GM19099 (cell line): ENCODE measurements around the gene CACNA1D.
A peak's percentile ranks its signal among the peaks of the same experiment; 100 is the strongest.

ENCODE experiments used
- POLR2A ChIP-seq: IDR thresholded peaks from 3 replicates; pipeline ENCODE4 v1.6.1; 2011; ENCODE audit warnings: low read depth; ENCODE audit not compliant: insufficient read length; ENCODE audit errors: extremely low read depth

The CACNA1D gene

GRCh38 chr3:53728606-53729005, 234.2 kb downstream of the CACNA1D start:
- no peak for TF ChIP-seq POLR2A

GRCh38 chr3:53729159-53729558, 234.7 kb downstream of the CACNA1D start:
- TF ChIP-seq POLR2A = no peak

- TF ChIP-seq POLR2A = no peak
Measured at GRCh38 chr3:53729618-53730017, 235.2 kb downstream of the CACNA1D start.

DNA sequence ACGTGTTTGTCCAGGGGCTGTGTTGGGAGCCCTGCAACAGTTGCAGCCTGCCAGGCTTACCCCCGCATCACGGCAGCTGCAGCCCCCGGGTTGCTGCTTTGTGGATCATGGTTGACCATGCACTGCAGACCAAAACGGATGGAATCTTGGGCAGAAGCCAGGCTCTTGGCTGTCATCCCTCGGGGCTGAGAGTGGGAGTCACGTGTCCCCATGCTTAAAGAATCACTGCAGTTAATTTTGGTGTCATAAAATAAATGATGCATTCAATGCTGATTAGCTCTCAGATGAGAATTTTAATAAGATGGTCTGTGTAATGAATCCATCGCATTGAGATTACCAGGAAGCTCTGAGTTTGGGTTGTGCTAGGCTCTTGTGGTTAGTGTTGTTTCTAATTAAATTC, 236.2 kb downstream of the CACNA1D start:
- no peak for TF ChIP-seq POLR2A

GRCh38 chr3:53731934-53732624, 237.7 kb downstream of the CACNA1D start:
- TF ChIP-seq POLR2A = no peak

DNA sequence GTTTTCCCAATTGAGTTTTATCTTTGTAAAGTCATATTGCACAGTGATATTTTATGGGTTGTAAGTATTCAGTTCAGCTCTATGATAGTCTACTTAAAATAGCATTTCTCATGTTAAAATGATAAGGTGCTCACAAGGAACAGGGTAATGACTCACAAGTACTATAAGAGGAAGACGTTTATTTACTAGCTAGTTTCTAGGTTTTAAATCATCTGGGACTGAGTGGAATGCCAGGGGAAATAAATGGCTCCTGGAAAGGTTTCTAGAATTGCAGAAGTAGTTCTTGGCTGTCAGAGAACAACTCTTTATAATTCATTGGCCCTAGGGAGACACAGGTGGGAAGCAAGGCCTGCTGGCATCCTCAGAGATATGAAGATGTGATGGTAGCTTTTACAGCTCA, 239.0 kb downstream of the CACNA1D start:
- no peak for TF ChIP-seq POLR2A

GRCh38 chr3:53739966-53740365, 245.6 kb downstream of the CACNA1D start:
- TF ChIP-seq POLR2A = no peak

- TF ChIP-seq POLR2A = no peak
Measured at GRCh38 chr3:53740956-53741355, 246.5 kb downstream of the CACNA1D start.

- TF ChIP-seq POLR2A = no peak
Measured at GRCh38 chr3:53744351-53744750, 249.9 kb downstream of the CACNA1D start.

DNA sequence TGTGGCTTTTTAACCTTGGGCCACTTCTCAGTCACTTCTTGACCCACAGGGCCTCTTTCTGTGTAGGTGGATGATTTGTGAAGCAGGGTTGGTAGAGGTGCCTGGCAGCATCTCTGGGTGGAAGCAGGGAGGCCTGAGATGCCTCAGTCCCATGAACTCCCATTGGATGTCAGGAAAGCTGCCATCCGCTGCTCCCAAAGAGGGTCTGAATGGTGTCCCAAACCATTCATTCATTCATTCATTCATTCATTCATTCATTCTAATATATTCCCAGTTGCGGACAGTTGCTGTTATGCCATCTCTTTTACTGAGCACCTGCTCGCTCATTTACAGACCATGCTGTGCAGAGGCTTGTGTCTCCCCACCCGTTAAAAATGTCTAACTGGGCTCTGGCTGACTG, 253.1 kb downstream of the CACNA1D start:
- no peak for TF ChIP-seq POLR2A

- TF ChIP-seq POLR2A = peak; percentile 39
Measured at GRCh38 chr3:53748512-53749271, 254.3 kb downstream of the CACNA1D start.

DNA sequence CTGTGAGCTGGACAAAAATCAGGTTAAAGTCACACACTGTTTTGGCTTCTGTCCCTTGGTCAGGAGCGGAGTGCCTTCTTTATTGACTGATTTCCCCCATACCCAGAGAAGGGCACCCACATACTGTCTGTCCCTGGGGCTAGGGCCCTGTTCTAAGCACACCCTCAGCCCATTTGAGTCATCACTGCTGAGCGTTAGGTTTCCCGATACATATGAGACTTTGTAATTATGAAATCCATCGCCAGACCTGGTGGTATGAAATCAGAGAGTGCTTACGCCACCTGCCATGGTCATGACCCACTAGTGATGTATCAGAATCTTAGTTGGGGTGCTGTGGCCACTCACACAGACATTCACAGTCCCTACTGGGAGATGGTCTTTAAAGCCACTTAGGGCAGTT, 255.0 kb downstream of the CACNA1D start:
- no peak for TF ChIP-seq POLR2A

DNA sequence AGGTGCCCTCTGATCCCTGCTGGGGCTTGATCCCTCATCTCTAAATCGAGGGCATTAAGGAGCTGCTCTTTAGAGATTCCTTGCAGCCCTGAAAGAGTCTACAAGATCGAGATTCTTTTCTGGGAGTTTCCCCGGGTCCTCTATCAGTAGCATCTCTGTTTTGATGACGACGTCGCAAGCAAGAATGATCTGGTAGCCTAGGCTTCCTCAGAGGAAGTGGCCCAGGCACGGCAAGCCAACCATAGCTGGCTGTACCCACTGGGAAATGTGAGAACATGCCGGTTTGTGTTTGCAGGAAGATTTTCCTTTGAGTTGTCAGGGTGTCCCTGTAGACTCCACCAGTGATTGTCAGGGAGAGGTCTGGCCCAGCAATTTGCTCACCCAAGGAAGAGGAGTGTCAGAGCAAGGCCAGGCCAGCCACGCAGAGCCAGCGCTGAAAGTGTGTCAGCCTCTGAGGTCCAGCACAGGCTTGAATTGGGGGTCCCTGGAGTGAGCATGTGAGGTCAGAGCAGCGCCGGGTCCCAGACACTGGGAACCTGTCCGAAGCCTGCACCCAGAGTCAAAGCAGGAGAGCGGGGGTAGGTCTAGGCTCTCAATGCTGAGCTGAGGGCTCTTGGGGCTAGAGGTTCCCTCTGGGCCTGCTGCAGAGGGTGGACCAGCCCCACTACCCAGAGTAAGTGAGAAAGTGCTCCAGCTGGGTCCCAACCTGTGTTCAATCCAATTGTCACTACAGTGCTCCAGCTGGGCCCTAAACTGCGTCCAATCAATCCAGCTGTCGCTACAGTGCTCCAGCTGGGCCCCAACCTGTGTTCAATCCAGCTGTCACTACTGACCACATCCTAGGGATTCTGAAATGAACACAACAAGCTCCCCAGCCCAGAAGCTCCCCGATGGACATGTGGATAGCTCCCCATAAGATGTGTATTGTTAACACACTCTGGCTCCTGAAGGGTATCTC, 256.1 kb downstream of the CACNA1D start:
- TF ChIP-seq POLR2A = no peak

DNA sequence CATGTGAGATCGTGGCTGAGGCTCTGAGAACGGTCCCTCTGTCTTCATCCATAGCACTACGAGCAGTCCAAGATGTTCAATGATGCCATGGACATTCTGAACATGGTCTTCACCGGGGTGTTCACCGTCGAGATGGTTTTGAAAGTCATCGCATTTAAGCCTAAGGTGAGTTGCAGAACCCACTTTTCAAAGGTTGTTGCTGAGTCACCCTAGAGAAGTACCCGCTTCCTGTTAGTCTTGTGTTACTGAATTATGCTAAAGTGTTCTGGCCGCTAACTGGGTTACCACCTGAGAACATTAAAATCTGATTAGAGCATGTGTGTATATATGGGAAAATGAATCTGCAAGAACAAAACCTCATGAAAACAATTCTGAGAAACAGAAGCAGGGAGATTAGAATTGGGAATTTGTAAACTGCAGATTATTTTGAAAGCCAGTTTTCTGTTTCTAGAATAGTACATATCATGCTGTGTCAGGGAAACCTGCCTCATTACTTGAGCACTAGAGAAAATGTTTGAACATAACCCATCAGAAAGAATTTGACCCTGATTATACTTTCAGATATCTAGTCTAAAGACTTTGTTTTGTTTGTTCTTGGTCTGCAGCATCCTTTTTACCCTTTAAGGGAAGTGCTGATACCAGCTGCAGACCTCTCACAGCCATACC, 259.2 kb downstream of the CACNA1D start:
- TF ChIP-seq POLR2A = no peak

- TF ChIP-seq POLR2A = no peak
Measured at GRCh38 chr3:53754325-53754724, 259.9 kb downstream of the CACNA1D start.
